Measurements from ENCODE around the gene MLLT10. TPM values are rescaled to one million over a fixed set of nuclear protein-coding genes. Genes with fewer than 3 reads are reported as not detected.

The MLLT10 gene
- total and polyA plus RNA-seq, 2 of the 8 experiments (the other 6 are each of a cell fraction or from before 2014, with no cell fraction given): 53.1 to 62.1 TPM

DNA sequence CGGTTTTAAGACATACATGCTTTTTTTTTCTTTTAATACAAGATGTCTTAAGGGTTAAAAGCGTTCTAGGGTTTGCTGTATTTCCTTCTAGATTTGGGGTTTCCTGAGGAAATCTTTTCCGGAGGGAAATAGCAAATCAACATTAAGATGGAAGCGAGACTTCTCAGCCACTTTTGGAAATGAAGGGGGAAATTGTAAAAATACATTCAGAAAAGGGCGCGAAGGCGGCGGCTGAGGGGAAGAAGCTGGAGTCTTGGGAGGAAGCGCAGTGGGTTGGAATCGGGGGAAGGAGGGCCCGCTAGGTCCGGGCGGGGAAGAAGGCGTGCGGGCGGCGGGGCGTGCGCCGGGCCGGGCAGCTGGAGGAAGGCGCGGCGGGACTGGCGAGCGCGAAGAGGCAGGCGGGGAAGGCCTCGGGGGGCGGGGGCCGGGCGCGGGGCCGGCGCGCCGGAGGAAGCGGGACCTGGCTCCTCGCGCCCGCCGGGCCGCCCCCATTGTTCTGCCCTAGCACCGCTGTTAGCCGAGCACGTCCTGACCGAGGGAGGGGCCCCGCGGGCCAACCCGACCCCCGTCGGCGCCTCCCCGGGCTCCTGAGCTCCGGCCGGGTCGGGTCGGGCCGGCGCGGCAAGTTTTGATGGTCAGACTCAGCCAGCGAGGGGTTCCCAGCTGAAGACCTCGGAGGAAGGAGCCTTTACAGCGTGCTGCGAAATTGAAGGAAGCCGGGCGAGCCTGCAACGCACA lies 7.0 kb upstream of the MLLT10 start (continued):
- 0 out of 4 replicates have a peak, but pooled peaks of 1 of the 2 experiments have one; percentile 17 for TF ChIP-seq HDAC2 (IDR thresholded peaks at IDR 0.05; ENCODE audit: borderline replicate concordance in 1 of 2, low read depth in 2 of 2, low read length in 2 of 2)
- no peak for TF ChIP-seq RBBP5 (IDR thresholded peaks at IDR 0.05; ENCODE audit: borderline replicate concordance, low read depth, low read length)
- TF ChIP-seq TAF1 (IDR thresholded peaks at IDR 0.05; ENCODE audit: low read depth, low read length): peak; percentile 73
- TF ChIP-seq RXRA (IDR thresholded peaks at IDR 0.05; ENCODE audit: insufficient read depth, low read depth, low read length): no peak
- TF ChIP-seq ZNF274 (IDR thresholded peaks at IDR 0.05; ENCODE audit: borderline replicate concordance, extremely low read depth, low read length): no peak
- 0 out of 2 replicates have a peak, but pooled peaks have one; percentile 63 for TF ChIP-seq PHF8 (conservative IDR thresholded peaks at IDR 0.05; ENCODE audit: low read depth, low read length)
- no peak for TF ChIP-seq SIX5 (IDR thresholded peaks at IDR 0.05; ENCODE audit: low read depth, low read length)
- no peak for TF ChIP-seq CBX8 (IDR thresholded peaks at IDR 0.05; ENCODE audit: borderline replicate concordance, low read depth, low read length)
- no peak for TF ChIP-seq SAP30 (IDR thresholded peaks at IDR 0.05; ENCODE audit: insufficient read depth, insufficient replicate concordance, low read length)
- no peak for TF ChIP-seq GABPA (IDR thresholded peaks at IDR 0.05; ENCODE audit: borderline replicate concordance, insufficient read depth, low read length)
- TF ChIP-seq SP1 (IDR thresholded peaks at IDR 0.05; ENCODE audit: low read depth, low read length): no peak
- TF ChIP-seq SIN3A (conservative IDR thresholded peaks at IDR 0.05 in 1 of 2, IDR thresholded peaks at IDR 0.05 in 1 of 2; ENCODE audit: low read depth in 1 of 2, low read length in 2 of 2): peak in 1 of 2 experiments; percentile 45; a peak in 1 of 4 replicates
- no peak for TF ChIP-seq TCF12 (IDR thresholded peaks at IDR 0.05; ENCODE audit: low read depth, low read length)
- TF ChIP-seq EGR1 (IDR thresholded peaks at IDR 0.05; ENCODE audit: borderline replicate concordance, low read depth, low read length): no peak
- peak; percentile 49 for TF ChIP-seq ASH2L (IDR thresholded peaks at IDR 0.05; ENCODE audit: low read length)
- TF ChIP-seq SP4 (IDR thresholded peaks at IDR 0.05; ENCODE audit: low read length): no peak
- TF ChIP-seq TEAD4 (IDR thresholded peaks at IDR 0.05; ENCODE audit: low read depth, low read length): peak; percentile 7; the same call in 1 of the 2 replicates
